MCF 10A (cell line): Measurements from ENCODE around the gene KCNC4. TPM values are rescaled to one million over a fixed set of nuclear protein-coding genes. Genes with fewer than 3 reads are reported as not detected.

ENCODE experiments used
- BruUV-seq: library from RNA; stranded (reverse); fragments of 400-500 nt; replicated peaks from 2 replicates; lab custom pipeline; 2021; lab: Mats Ljungman, UMichigan
- CTCF ChIA-PET: fragments of 300-600 bp; sonication (Branson Sonifier 250); formaldehyde crosslinking; extraction: SDS; loops from one replicate; lab custom pipeline; 2021; ENCODE audit warnings: antibody characterized with exemption, inconsistent platforms; lab: Yijun Ruan, JAX
- POLR2A ChIA-PET: fragments of 300-600, 350-650 bp; sonication (Branson Sonifier 250); formaldehyde crosslinking; extraction: SDS; loops from one replicate; lab custom pipeline; 2020; ENCODE audit warnings: antibody characterized with exemption, inconsistent platforms; lab: Yijun Ruan, JAX
- DNase-seq: peaks from one replicate; pipeline ENCODE4 v3.0.0-alpha.2; 2018; ENCODE audit not compliant: unreplicated experiment
- H3K27ac Mint-ChIP-seq: one replicate; pipeline ENCODE4 v1.8.0; 2022; ENCODE audit warnings: mild to moderate bottlenecking, low read depth, mixed read lengths; ENCODE audit not compliant: unreplicated experiment
- H3K27me3 Mint-ChIP-seq: one replicate; pipeline ENCODE4 v1.8.0; 2022; ENCODE audit warnings: mixed read lengths; ENCODE audit not compliant: insufficient read depth, unreplicated experiment
- H3K36me3 Mint-ChIP-seq: one replicate; pipeline ENCODE4 v1.8.0; 2022; ENCODE audit warnings: mild to moderate bottlenecking, moderate library complexity, mixed read lengths; ENCODE audit not compliant: insufficient read depth, unreplicated experiment
- H3K4me1 Mint-ChIP-seq: one replicate; pipeline ENCODE4 v1.8.0; 2022; ENCODE audit warnings: mixed read lengths; ENCODE audit not compliant: insufficient read depth, unreplicated experiment
- H3K4me3 Mint-ChIP-seq: one replicate; pipeline ENCODE4 v1.8.0; 2022; ENCODE audit warnings: mild to moderate bottlenecking, moderate library complexity, mixed read lengths; ENCODE audit not compliant: unreplicated experiment
- H3K9me3 Mint-ChIP-seq: one replicate; pipeline ENCODE4 v1.8.0; 2022; ENCODE audit warnings: mixed read lengths; ENCODE audit not compliant: unreplicated experiment
- CTCF ChIP-seq: fragments of 200-600 bp; IDR thresholded peaks from one replicate; pipeline ENCODE4 v1.8.0; 2022; ENCODE audit warnings: antibody characterized with exemption, mild to moderate bottlenecking; ENCODE audit not compliant: unreplicated experiment
- intact Hi-C: fragments of 100-400 bp; cut with micrococcal nuclease; formaldehyde crosslinking; loops from 2 replicates; pipeline ENCODE4 v1.14.1; 2022
- total RNA-seq: library from RNA; stranded (reverse); gene quantifications from 2 replicates; pipeline ENCODE4 v1.2.3, GENCODE V29; 2022

Gene KCNC4
- total RNA-seq, 1 experiment from 2014 or later, result 1.3 TPM

GRCh38 chr1:110255392-110255787 is 45.3 kb downstream of the KCNC4 start:
- ChIA-PET POLR2A (no interaction called here), CTCF (interaction anchor here (1.2 kb wide), 1 partner anchor 48 kb away, joined by 4 read pairs; no protein-coding TSS in a partner anchor)
- Mint-ChIP-seq H3K9me3 (no peaks in the 10 kb centered on the region), H3K27me3 (no peaks in the 10 kb centered on the region), H3K4me1 (peaks cover 10% of the 10 kb centered on the region), H3K27ac (no peak overlapping the region), H3K4me3 (no peak overlapping the region), H3K36me3 (peaks cover 4% of the 10 kb centered on the region)
- no TSS peak for BruUV-seq
- no peak for TF ChIP-seq CTCF
- intact Hi-C loops, result no loop called here
- no peak for DNase-seq

- H3K27ac Mint-ChIP-seq, result no peak overlapping the region
- ChIA-PET POLR2A (interaction anchor here (1.3 kb wide), 1 partner anchor 80 kb away, joined by 6 read pairs; the partner anchor contains the start of gene RBM15), CTCF (interaction anchor here (0.6 to 0.8 kb wide), 2 partner anchors 51 to 54 kb away, joined by 4 read pairs; no protein-coding TSS in a partner anchor)
- H3K4me3 Mint-ChIP-seq, result no peak overlapping the region
- no TSS peak for BruUV-seq
- intact Hi-C loops, result no loop called here
- no peaks in the 10 kb centered on the region for H3K36me3 Mint-ChIP-seq
- H3K27me3 Mint-ChIP-seq, result no peaks in the 10 kb centered on the region
- peaks cover 18% of the 10 kb centered on the region for H3K4me1 Mint-ChIP-seq
- peak; percentile 9 for DNase-seq
- TF ChIP-seq CTCF, result no peak
- H3K9me3 Mint-ChIP-seq, result no peaks in the 10 kb centered on the region
Measured at GRCh38 chr1:110258734-110259133, 48.6 kb downstream of the KCNC4 start.

GRCh38 chr1:110259770-110260169 is 49.7 kb downstream of the KCNC4 start:
- TF ChIP-seq CTCF, result no peak
- no peaks in the 10 kb centered on the region for H3K9me3 Mint-ChIP-seq
- no TSS peak for BruUV-seq
- no peak overlapping the region for H3K27ac Mint-ChIP-seq
- no peaks in the 10 kb centered on the region for H3K36me3 Mint-ChIP-seq
- intact Hi-C loops, result no loop called here
- POLR2A ChIA-PET, result interaction anchor here (1.0 to 1.3 kb wide), 3 partner anchors 9 to 79 kb away, joined by 3 to 6 read pairs (median 4); partner anchors contain the start of gene RBM15
- peaks cover 18% of the 10 kb centered on the region for H3K4me1 Mint-ChIP-seq
- H3K4me3 Mint-ChIP-seq, result peak overlapping the region; percentile 23
- DNase-seq, result peak; percentile 73
- CTCF ChIA-PET, result interaction anchor here (0.7 to 1.0 kb wide), 4 partner anchors 32 to 54 kb away, joined by 3 to 4 read pairs (median 4); no protein-coding TSS in a partner anchor
- H3K27me3 Mint-ChIP-seq, result no peaks in the 10 kb centered on the region

Other genes with a start within 250 kb of the KCNC4 start
- gene AHCYL1, start 225.5 kb upstream of the KCNC4 start, total RNA-seq, result 104 and 106 TPM in 2 replicates
- gene STRIP1, start 175.7 kb upstream of the KCNC4 start, total RNA-seq, result 35.6 and 40.6 TPM in 2 replicates
- gene ALX3, start 139.6 kb upstream of the KCNC4 start, total RNA-seq, result not detected in 2 replicates
- gene UBL4B, start 97.9 kb upstream of the KCNC4 start, total RNA-seq, result not detected in 2 replicates
- 0.20 TPM in 1 of 2 replicates, not detected in the other for gene SLC6A17, start 59.8 kb upstream of the KCNC4 start, total RNA-seq
- 31.4 and 35.9 TPM in 2 replicates for gene RBM15, start 129.1 kb downstream of the KCNC4 start, total RNA-seq
- 9.8 and 11.0 TPM in 2 replicates for gene SLC16A4, start 180.7 kb downstream of the KCNC4 start, total RNA-seq
- 111 and 127 TPM in 2 replicates for gene LAMTOR5, start 197.4 kb downstream of the KCNC4 start, total RNA-seq
- not detected in 2 replicates for gene PROK1, start 240.8 kb downstream of the KCNC4 start, total RNA-seq